HG03442 (cell line): ENCODE measurements around the gene BICD2.

Experiments used
- ATAC-seq: cut with Tn5 transposase; IDR thresholded peaks from one replicate; pipeline ENCODE4 v1.9.1; 2021; ENCODE audit warnings: mild to moderate bottlenecking, moderate library complexity; ENCODE audit not compliant: unreplicated experiment

Gene BICD2

GRCh38 chr9:92728831-92729734 lies 35.5 kb downstream of the BICD2 start:
- peak; percentile 78 for ATAC-seq

- ATAC-seq: no peak
Measured at GRCh38 chr9:92727716-92728700, 36.6 kb downstream of the BICD2 start.

- no peak for ATAC-seq
Measured at GRCh38 chr9:92726971-92727715, 37.5 kb downstream of the BICD2 start.

- no peak for ATAC-seq
Measured at GRCh38 chr9:92726348-92726747, 38.3 kb downstream of the BICD2 start.

GRCh38 chr9:92725766-92726165 lies 38.9 kb downstream of the BICD2 start:
- no peak for ATAC-seq

- ATAC-seq: no peak
Measured at GRCh38 chr9:92725266-92725545, 39.4 kb downstream of the BICD2 start.

GRCh38 chr9:92724528-92725265 lies 39.9 kb downstream of the BICD2 start:
- ATAC-seq: no peak

GRCh38 chr9:92723801-92724323 lies 40.8 kb downstream of the BICD2 start:
- no peak for ATAC-seq

GRCh38 chr9:92723299-92723625 lies 41.4 kb downstream of the BICD2 start:
- ATAC-seq: no peak

- ATAC-seq: no peak
Measured at GRCh38 chr9:92722386-92723298, 42.0 kb downstream of the BICD2 start.

GRCh38 chr9:92721548-92721947 lies 43.1 kb downstream of the BICD2 start:
- ATAC-seq: no peak

- ATAC-seq: no peak
Measured at GRCh38 chr9:92720807-92721535, 43.7 kb downstream of the BICD2 start.

- ATAC-seq: no peak
Measured at GRCh38 chr9:92720209-92720765, 44.3 kb downstream of the BICD2 start.

- ATAC-seq: no peak
Measured at GRCh38 chr9:92719028-92719647, 45.5 kb downstream of the BICD2 start.

GRCh38 chr9:92718086-92719001 lies 46.3 kb downstream of the BICD2 start:
- no peak for ATAC-seq

GRCh38 chr9:92717201-92718085 lies 47.2 kb downstream of the BICD2 start:
- no peak for ATAC-seq
